ENCODE data around the gene PIGT. TPM values are rescaled to one million over a fixed set of nuclear protein-coding genes. Genes with fewer than 3 reads are reported as not detected.

The PIGT gene
- total and polyA plus RNA-seq, 2 of the 4 experiments (the other 2 are of a cell fraction): 31.2 to 145 TPM

GRCh38 chr20:45469336-45470261 is 53.7 kb downstream of the PIGT start, which contains the start of gene WFDC2:
WFDC2 (plus strand) TSS chr20:45469753; CDS start chr20:45469782, 29 bp downstream.
- no peak within 1 kb of the TSS for H2AK5ac ChIP-seq (ENCODE audit: low read depth, low read length)
- H2BK15ac ChIP-seq (ENCODE audit: low read depth, low read length): no peak within 1 kb of the TSS
- H4K91ac ChIP-seq (ENCODE audit: insufficient read depth, low read depth, low read length): no peak within 1 kb of the TSS
- no peak within 1 kb of the TSS for H3K9ac ChIP-seq (ENCODE audit: low read depth, low read length)
- no peak within 1 kb of the TSS for H2BK20ac ChIP-seq (ENCODE audit: low read depth, low read length)
- no peaks in the 10 kb centered on the region; the same call in 1 of the 2 replicates for H3K4me1 ChIP-seq (ENCODE audit: control insufficient read depth, insufficient read depth, low read length)
- peaks cover 43% of the 10 kb centered on the region for H3K27me3 ChIP-seq (ENCODE audit: control insufficient read depth, insufficient read depth, low read length)
- ChIA-PET CTCF (interaction anchor here (0.8 kb wide), 1 partner anchor 426 kb away, joined by 3 read pairs; no protein-coding TSS in a partner anchor), POLR2A (ENCODE audit: unreplicated experiment) (no interaction called here)
- no peaks in the 10 kb centered on the region for H3K9me3 ChIP-seq (ENCODE audit: control insufficient read depth, insufficient read depth, low read length)
- H2BK5ac ChIP-seq (ENCODE audit: low read depth, low read length, poor library complexity, severe bottlenecking): no peak within 1 kb of the TSS
- H3K4me3 ChIP-seq (ENCODE audit: insufficient read depth, low read depth, low read length): peak within 1 kb of the TSS; percentile 7; the same call in 1 of the 2 replicates
- H3K23ac ChIP-seq (ENCODE audit: low read depth, low read length): no peak within 1 kb of the TSS
- no TSS peak for BruUV-seq (replicated peaks)
- H4K20me1 ChIP-seq (ENCODE audit: insufficient read depth, low read length): no peaks in the 10 kb centered on the region
- intact Hi-C loops (cut with micrococcal nuclease): no loop called here
- H3K27ac ChIP-seq (ENCODE audit: insufficient read depth, low read length): no peak within 1 kb of the TSS
- H3K79me1 ChIP-seq (ENCODE audit: low read depth in 1 of 2, low read length in 2 of 2): no peaks in the 10 kb centered on the region
- dilution Hi-C loops (cut with HindIII; ENCODE audit: low sequenced_read_pairs, unreplicated experiment): no loop called here
- in situ Hi-C loops (cut with MboI; ENCODE audit: low sequenced_read_pairs): no loop called here
- no peak within 1 kb of the TSS for H3K4ac ChIP-seq (ENCODE audit: low read depth, low read length)
- H2BK120ac ChIP-seq (ENCODE audit: low read depth, low read length): no peak within 1 kb of the TSS
- 3% methylated on average over 16 of the region's 54 CpGs; no CpG with 5 or more reads in 1 of the 2 experiments for whole genome bisulfite sequencing, 2 experiments (ENCODE audit: extremely low coverage in 2 of 2, insufficient read length in 1 of 2)
- peak within 1 kb of the TSS; percentile 62; the same call in 1 of the 2 replicates for H3K4me2 ChIP-seq (ENCODE audit: low read depth, low read length)
- H4K8ac ChIP-seq (ENCODE audit: low read depth in 2 of 2, low read length in 2 of 2): no peak within 1 kb of the TSS
- H2AK9ac ChIP-seq (replicated peaks; ENCODE audit: low read depth, low read length, poor library complexity): peak within 1 kb of the TSS; percentile 65
- DNase-seq: no peak
- H3K14ac ChIP-seq (replicated peaks; ENCODE audit: low read depth, low read length): no peak within 1 kb of the TSS
- no peaks in the 10 kb centered on the region for H3K9me1 ChIP-seq (ENCODE audit: insufficient read depth, low read length)
- H3K36me3 ChIP-seq (ENCODE audit: control insufficient read depth, insufficient read depth, low read length): no peaks in the 10 kb centered on the region
- no peak within 1 kb of the TSS for H3K18ac ChIP-seq (ENCODE audit: low read depth, low read length)
- H3K56ac ChIP-seq (ENCODE audit: extremely low read depth, insufficient read depth, low read length): no peak within 1 kb of the TSS
- H4K5ac ChIP-seq (ENCODE audit: low read depth, low read length): no peak within 1 kb of the TSS
- no peak for ATAC-seq (ENCODE audit: low read depth)
- H2AFZ ChIP-seq (replicated peaks; ENCODE audit: low read length, poor library complexity): peak within 1 kb of the TSS; percentile 78
- TF ChIP-seq MAFK (IDR thresholded peaks at IDR 0.05; ENCODE audit: low read depth, low read length) (no peak), MXI1 (IDR thresholded peaks at IDR 0.05; ENCODE audit: borderline replicate concordance, low read depth, low read length) (no peak), RFX5 (IDR thresholded peaks at IDR 0.05; ENCODE audit: low read depth, low read length) (no peak), CTCF (conservative IDR thresholded peaks at IDR 0.05; ENCODE audit: low read depth, low read length) (no peak), MAZ (IDR thresholded peaks at IDR 0.05; ENCODE audit: borderline replicate concordance, low read depth, low read length) (no peak), NFE2L2 (IDR thresholded peaks at IDR 0.05; ENCODE audit: low read depth, low read length) (no peak), BHLHE40 (IDR thresholded peaks at IDR 0.05; ENCODE audit: low read depth, low read length) (no peak), ELK1 (IDR thresholded peaks at IDR 0.05; ENCODE audit: borderline replicate concordance, low read depth, low read length) (no peak), SMC3 (IDR thresholded peaks at IDR 0.05; ENCODE audit: low read depth, low read length) (no peak), RCOR1 (IDR thresholded peaks at IDR 0.05; ENCODE audit: insufficient replicate concordance, low read length) (no peak), RAD21 (IDR thresholded peaks at IDR 0.05; ENCODE audit: low read length) (no peak), CEBPB (IDR thresholded peaks at IDR 0.05; ENCODE audit: low read depth, low read length) (no peak), POLR2A (IDR thresholded peaks at IDR 0.05; ENCODE audit: low read depth, low read length) (no peak), FOS (IDR thresholded peaks at IDR 0.05; ENCODE audit: low read depth, low read length) (no peak)

Data from IMR-90 (cell line).